Measurements from ENCODE around the gene KSR2.
A peak's percentile ranks its signal among the peaks of the same experiment; 100 is the strongest.

The KSR2 gene

DNA sequence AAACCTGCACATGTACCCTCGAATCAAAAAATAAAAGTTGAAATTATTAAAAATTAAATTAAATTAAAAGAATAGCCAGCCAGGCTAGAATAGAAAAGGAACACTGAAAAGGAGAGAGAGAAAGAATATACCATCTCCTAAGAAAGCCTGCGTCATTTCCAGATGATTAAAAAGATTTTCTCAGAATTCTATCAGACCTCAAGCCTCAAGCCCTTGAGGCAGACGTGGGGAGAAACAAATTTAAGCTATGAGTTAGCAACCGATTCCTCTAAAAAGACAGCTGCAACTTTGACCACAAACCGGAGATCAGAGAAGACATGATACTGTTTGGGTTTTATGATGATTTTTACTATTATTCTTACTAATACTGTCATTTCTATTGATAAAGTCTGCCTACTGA lies 138.3 kb downstream of the KSR2 start:
- H3K27me3 ChIP-seq (ENCODE audit: control insufficient read depth in 2 of 2, insufficient read depth in 2 of 2, low read length in 2 of 2), result no peaks in the 10 kb centered on the region
- no peaks in the 10 kb centered on the region for H3K36me3 ChIP-seq (ENCODE audit: control insufficient read depth in 2 of 2, insufficient read depth in 2 of 2, low read length in 2 of 2)
- no peak overlapping the region for H3K9ac ChIP-seq (ENCODE audit: low read depth in 1 of 2, low read length in 2 of 2)
- peaks cover 4 to 8% of the 10 kb centered on the region in 2 donors for H3K9me3 ChIP-seq (ENCODE audit: control insufficient read depth in 2 of 2, low read length in 2 of 2)
- no peak overlapping the region for H3K4me3 ChIP-seq (ENCODE audit: low read length in 2 of 2)
- no peaks in the 10 kb centered on the region for H3K4me1 ChIP-seq (ENCODE audit: control insufficient read depth in 2 of 2, insufficient read depth in 2 of 2, low read length in 2 of 2)
- H3K27ac ChIP-seq (ENCODE audit: low read depth in 2 of 2, low read length in 2 of 2), result no peak overlapping the region

DNA sequence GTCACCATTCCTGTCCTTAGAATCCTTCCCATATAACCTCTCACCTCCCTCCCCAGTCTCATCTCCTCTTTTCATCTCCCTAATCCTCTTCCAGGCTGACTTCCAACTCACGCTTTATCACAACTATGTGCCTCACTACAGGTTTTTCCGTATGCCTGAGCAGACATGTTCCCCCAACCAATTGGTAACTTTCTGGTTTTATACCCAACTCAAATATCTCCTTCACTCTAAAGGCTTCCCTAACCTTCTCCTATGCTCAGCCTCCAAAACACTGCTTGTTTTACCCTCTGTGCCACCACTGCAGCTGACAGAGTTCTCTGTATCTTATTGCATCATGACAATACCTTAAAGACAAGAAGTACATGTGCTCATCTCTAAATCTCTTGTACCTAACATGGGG lies 139.7 kb downstream of the KSR2 start:
- Histone ChIP-seq H3K9me3 (ENCODE audit: control insufficient read depth in 2 of 2, low read length in 2 of 2) (peaks cover 4 to 8% of the 10 kb centered on the region in 2 donors), H3K4me3 (ENCODE audit: low read length in 2 of 2) (no peak overlapping the region), H3K27ac (ENCODE audit: low read depth in 2 of 2, low read length in 2 of 2) (no peak overlapping the region), H3K4me1 (ENCODE audit: control insufficient read depth in 2 of 2, insufficient read depth in 2 of 2, low read length in 2 of 2) (no peaks in the 10 kb centered on the region), H3K27me3 (ENCODE audit: control insufficient read depth in 2 of 2, insufficient read depth in 2 of 2, low read length in 2 of 2) (no peaks in the 10 kb centered on the region), H3K9ac (ENCODE audit: low read depth in 1 of 2, low read length in 2 of 2) (no peak overlapping the region), H3K36me3 (ENCODE audit: control insufficient read depth in 2 of 2, insufficient read depth in 2 of 2, low read length in 2 of 2) (no peaks in the 10 kb centered on the region)

- Histone ChIP-seq H3K9me3 (ENCODE audit: control insufficient read depth in 2 of 2, low read length in 2 of 2) (peaks cover 4 to 8% of the 10 kb centered on the region in 2 donors), H3K4me3 (ENCODE audit: low read length in 2 of 2) (no peak overlapping the region), H3K27ac (ENCODE audit: low read depth in 2 of 2, low read length in 2 of 2) (no peak overlapping the region), H3K27me3 (ENCODE audit: control insufficient read depth in 2 of 2, insufficient read depth in 2 of 2, low read length in 2 of 2) (no peaks in the 10 kb centered on the region), H3K4me1 (ENCODE audit: control insufficient read depth in 2 of 2, insufficient read depth in 2 of 2, low read length in 2 of 2) (no peaks in the 10 kb centered on the region), H3K36me3 (ENCODE audit: control insufficient read depth in 2 of 2, insufficient read depth in 2 of 2, low read length in 2 of 2) (no peaks in the 10 kb centered on the region), H3K9ac (ENCODE audit: low read depth in 1 of 2, low read length in 2 of 2) (no peak overlapping the region)
Measured at GRCh38 chr12:117827660-117828059, 141.1 kb downstream of the KSR2 start.

- H3K27ac ChIP-seq (ENCODE audit: low read depth in 2 of 2, low read length in 2 of 2), result no peak overlapping the region
- H3K36me3 ChIP-seq (ENCODE audit: control insufficient read depth in 2 of 2, insufficient read depth in 2 of 2, low read length in 2 of 2), result no peaks in the 10 kb centered on the region
- no peaks in the 10 kb centered on the region for H3K27me3 ChIP-seq (ENCODE audit: control insufficient read depth in 2 of 2, insufficient read depth in 2 of 2, low read length in 2 of 2)
- H3K4me3 ChIP-seq (ENCODE audit: low read length in 2 of 2), result no peak overlapping the region
- no peak overlapping the region for H3K9ac ChIP-seq (ENCODE audit: low read depth in 1 of 2, low read length in 2 of 2)
- peaks cover 4 to 8% of the 10 kb centered on the region in 2 donors for H3K9me3 ChIP-seq (ENCODE audit: control insufficient read depth in 2 of 2, low read length in 2 of 2)
- peaks cover 1 to 4% of the 10 kb centered on the region in 2 donors for H3K4me1 ChIP-seq (ENCODE audit: control insufficient read depth in 2 of 2, insufficient read depth in 2 of 2, low read length in 2 of 2)
Measured at GRCh38 chr12:117825827-117826226, 143.0 kb downstream of the KSR2 start.

DNA sequence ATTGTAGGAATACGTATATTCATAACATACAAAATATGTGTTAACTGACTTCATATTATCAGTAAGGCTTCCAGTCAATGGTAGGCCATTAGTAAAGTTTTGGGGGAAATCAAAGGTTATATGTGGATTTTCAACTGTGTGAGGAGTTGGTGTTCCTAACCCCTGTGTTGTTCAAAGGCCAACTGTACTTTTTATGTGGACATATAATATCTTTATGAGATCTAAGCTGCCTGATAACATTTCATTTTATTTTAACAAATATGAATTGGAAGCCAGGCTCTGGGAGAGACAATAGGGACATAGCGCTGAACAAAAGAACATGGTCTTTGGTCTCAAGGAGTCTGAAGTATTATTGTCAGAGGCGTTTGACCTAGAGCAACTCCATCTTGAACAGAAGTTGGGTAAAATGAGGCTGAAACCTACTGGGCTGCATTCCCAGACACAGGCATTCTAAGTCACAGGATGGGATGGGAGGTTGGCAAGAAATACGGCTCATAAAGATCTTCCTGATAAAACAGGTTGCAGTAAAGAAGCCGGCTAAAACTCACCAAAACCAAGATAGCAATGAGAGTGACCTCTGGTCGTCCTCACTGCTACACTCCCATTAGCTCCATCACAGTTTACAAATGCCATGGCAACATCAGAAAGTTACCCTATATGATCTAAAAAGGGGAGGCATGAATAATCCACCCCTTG lies 147.2 kb downstream of the KSR2 start:
- Histone ChIP-seq H3K4me1 (ENCODE audit: control insufficient read depth in 2 of 2, insufficient read depth in 2 of 2, low read length in 2 of 2) (peaks cover 7 to 15% of the 10 kb centered on the region in 2 donors), H3K4me3 (ENCODE audit: low read length in 2 of 2) (no peak overlapping the region), H3K9ac (ENCODE audit: low read depth in 1 of 2, low read length in 2 of 2) (no peak overlapping the region), H3K36me3 (ENCODE audit: control insufficient read depth in 2 of 2, insufficient read depth in 2 of 2, low read length in 2 of 2) (no peaks in the 10 kb centered on the region), H3K27ac (ENCODE audit: low read depth in 2 of 2, low read length in 2 of 2) (peak overlapping the region in 1 of 2 donors; percentile 67), H3K9me3 (ENCODE audit: control insufficient read depth in 2 of 2, low read length in 2 of 2) (no peaks in the 10 kb centered on the region), H3K27me3 (ENCODE audit: control insufficient read depth in 2 of 2, insufficient read depth in 2 of 2, low read length in 2 of 2) (no peaks in the 10 kb centered on the region)

DNA sequence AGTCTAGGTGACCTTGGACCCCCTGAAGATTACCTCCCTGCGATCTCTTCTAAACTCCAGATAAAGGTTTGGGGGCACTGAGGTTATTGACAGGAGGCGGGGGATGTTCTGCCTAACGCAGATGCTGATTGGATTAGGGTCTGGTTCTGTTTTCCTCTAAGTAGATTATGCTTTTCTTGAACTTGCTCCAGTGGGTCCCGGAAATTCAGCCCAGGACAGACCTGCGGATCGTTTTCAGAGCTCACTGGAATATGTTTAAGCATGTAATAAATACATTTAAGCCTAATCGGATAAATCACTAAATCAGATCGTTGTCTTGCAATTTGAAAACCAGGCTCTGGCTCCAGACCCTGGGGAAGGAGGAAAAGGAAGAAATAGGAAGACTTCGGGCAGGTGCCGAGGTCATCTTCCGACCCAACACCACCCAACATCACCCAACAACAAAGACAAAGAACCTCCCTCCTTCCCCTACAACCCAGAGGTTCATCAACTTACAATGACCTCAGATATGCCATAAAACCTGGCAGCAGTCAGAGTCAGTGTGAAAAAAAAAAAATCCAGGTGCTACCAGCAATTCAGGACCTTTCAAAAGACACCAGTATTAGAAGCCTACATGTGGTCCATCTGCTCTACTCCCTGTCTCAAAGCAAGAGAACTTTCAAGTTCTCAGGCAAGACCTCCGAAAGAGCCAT lies 148.4 kb downstream of the KSR2 start:
- Histone ChIP-seq H3K27ac (ENCODE audit: low read depth in 2 of 2, low read length in 2 of 2) (peak overlapping the region in 1 of 2 donors; percentile 67), H3K9ac (ENCODE audit: low read depth in 1 of 2, low read length in 2 of 2) (peak overlapping the region in 1 of 2 donors; percentile 53), H3K4me3 (ENCODE audit: low read length in 2 of 2) (peak overlapping the region in 1 of 2 donors; percentile 11)

DNA sequence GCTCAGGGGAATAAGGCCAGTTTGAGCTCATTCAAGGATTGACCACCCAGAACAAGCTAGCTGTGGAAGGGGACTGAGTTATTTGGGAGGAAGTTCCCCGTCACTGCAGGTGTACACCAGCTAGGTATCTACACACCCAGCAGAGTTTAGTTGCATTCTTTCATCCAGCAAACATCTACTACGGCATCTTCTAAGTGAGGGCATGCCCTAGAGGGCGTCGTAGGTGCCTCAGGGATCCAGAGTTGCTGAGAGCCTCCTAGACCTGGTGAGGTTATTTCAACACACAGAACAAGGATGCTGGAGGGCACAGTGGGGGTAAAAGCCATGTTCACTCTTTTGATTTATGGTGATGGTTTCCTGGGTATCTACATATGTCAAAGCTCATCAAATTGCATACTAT lies 149.6 kb downstream of the KSR2 start:
- Histone ChIP-seq H3K4me1 (ENCODE audit: control insufficient read depth in 2 of 2, insufficient read depth in 2 of 2, low read length in 2 of 2) (peaks cover 7 to 15% of the 10 kb centered on the region in 2 donors), H3K27ac (ENCODE audit: low read depth in 2 of 2, low read length in 2 of 2) (no peak overlapping the region), H3K36me3 (ENCODE audit: control insufficient read depth in 2 of 2, insufficient read depth in 2 of 2, low read length in 2 of 2) (no peaks in the 10 kb centered on the region), H3K4me3 (ENCODE audit: low read length in 2 of 2) (no peak overlapping the region), H3K9me3 (ENCODE audit: control insufficient read depth in 2 of 2, low read length in 2 of 2) (no peaks in the 10 kb centered on the region), H3K27me3 (ENCODE audit: control insufficient read depth in 2 of 2, insufficient read depth in 2 of 2, low read length in 2 of 2) (no peaks in the 10 kb centered on the region), H3K9ac (ENCODE audit: low read depth in 1 of 2, low read length in 2 of 2) (no peak overlapping the region)

More for the DNA sequence above, 148.4 kb downstream of the KSR2 start:
- Histone ChIP-seq H3K4me1 (ENCODE audit: control insufficient read depth in 2 of 2, insufficient read depth in 2 of 2, low read length in 2 of 2) (peaks cover 7 to 15% of the 10 kb centered on the region in 2 donors), H3K36me3 (ENCODE audit: control insufficient read depth in 2 of 2, insufficient read depth in 2 of 2, low read length in 2 of 2) (no peaks in the 10 kb centered on the region), H3K9me3 (ENCODE audit: control insufficient read depth in 2 of 2, low read length in 2 of 2) (no peaks in the 10 kb centered on the region), H3K27me3 (ENCODE audit: control insufficient read depth in 2 of 2, insufficient read depth in 2 of 2, low read length in 2 of 2) (no peaks in the 10 kb centered on the region)

DNA sequence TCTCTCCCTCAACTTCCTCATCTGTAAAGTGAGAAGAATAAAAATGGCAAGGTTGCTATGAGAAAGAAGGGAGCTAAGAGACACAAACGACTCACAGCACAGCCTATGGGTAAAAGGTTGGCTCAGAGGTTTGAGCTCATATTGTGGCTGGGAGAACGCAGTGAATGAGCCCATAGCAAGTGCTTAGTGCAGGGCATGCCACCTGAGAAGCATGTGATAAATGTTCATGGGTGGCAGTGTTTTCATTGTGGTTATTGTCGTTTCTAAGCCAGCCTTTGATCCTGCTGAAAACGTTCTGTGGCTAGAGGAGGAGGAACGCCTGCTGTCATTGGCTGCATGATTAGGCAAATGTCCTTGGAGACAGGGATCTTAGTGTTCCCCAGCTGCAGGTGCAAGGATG lies 150.4 kb downstream of the KSR2 start:
- H3K9me3 ChIP-seq (ENCODE audit: control insufficient read depth in 2 of 2, low read length in 2 of 2), result no peaks in the 10 kb centered on the region
- H3K27me3 ChIP-seq (ENCODE audit: control insufficient read depth in 2 of 2, insufficient read depth in 2 of 2, low read length in 2 of 2), result no peaks in the 10 kb centered on the region
- H3K27ac ChIP-seq (ENCODE audit: low read depth in 2 of 2, low read length in 2 of 2), result peak overlapping the region in 1 of 2 donors; percentile 45
- no peak overlapping the region for H3K4me3 ChIP-seq (ENCODE audit: low read length in 2 of 2)
- no peaks in the 10 kb centered on the region for H3K36me3 ChIP-seq (ENCODE audit: control insufficient read depth in 2 of 2, insufficient read depth in 2 of 2, low read length in 2 of 2)
- H3K9ac ChIP-seq (ENCODE audit: low read depth in 1 of 2, low read length in 2 of 2), result no peak overlapping the region
- peaks cover 7 to 15% of the 10 kb centered on the region in 2 donors for H3K4me1 ChIP-seq (ENCODE audit: control insufficient read depth in 2 of 2, insufficient read depth in 2 of 2, low read length in 2 of 2)

- Histone ChIP-seq H3K27ac (ENCODE audit: low read depth in 2 of 2, low read length in 2 of 2) (no peak overlapping the region), H3K4me1 (ENCODE audit: control insufficient read depth in 2 of 2, insufficient read depth in 2 of 2, low read length in 2 of 2) (no peaks in the 10 kb centered on the region), H3K4me3 (ENCODE audit: low read length in 2 of 2) (no peak overlapping the region), H3K27me3 (ENCODE audit: control insufficient read depth in 2 of 2, insufficient read depth in 2 of 2, low read length in 2 of 2) (no peaks in the 10 kb centered on the region), H3K9me3 (ENCODE audit: control insufficient read depth in 2 of 2, low read length in 2 of 2) (no peaks in the 10 kb centered on the region), H3K36me3 (ENCODE audit: control insufficient read depth in 2 of 2, insufficient read depth in 2 of 2, low read length in 2 of 2) (no peaks in the 10 kb centered on the region), H3K9ac (ENCODE audit: low read depth in 1 of 2, low read length in 2 of 2) (no peak overlapping the region)
Measured at GRCh38 chr12:117809509-117809908, 159.3 kb downstream of the KSR2 start.

GRCh38 chr12:117807946-117808345 lies 160.8 kb downstream of the KSR2 start:
- H3K36me3 ChIP-seq (ENCODE audit: control insufficient read depth in 2 of 2, insufficient read depth in 2 of 2, low read length in 2 of 2), result no peaks in the 10 kb centered on the region
- H3K9ac ChIP-seq (ENCODE audit: low read depth in 1 of 2, low read length in 2 of 2), result no peak overlapping the region
- H3K27me3 ChIP-seq (ENCODE audit: control insufficient read depth in 2 of 2, insufficient read depth in 2 of 2, low read length in 2 of 2), result no peaks in the 10 kb centered on the region
- no peak overlapping the region for H3K4me3 ChIP-seq (ENCODE audit: low read length in 2 of 2)
- no peak overlapping the region for H3K27ac ChIP-seq (ENCODE audit: low read depth in 2 of 2, low read length in 2 of 2)
- no peaks in the 10 kb centered on the region for H3K9me3 ChIP-seq (ENCODE audit: control insufficient read depth in 2 of 2, low read length in 2 of 2)
- no peaks in the 10 kb centered on the region for H3K4me1 ChIP-seq (ENCODE audit: control insufficient read depth in 2 of 2, insufficient read depth in 2 of 2, low read length in 2 of 2)

All from mucosa of rectum (tissue), 2 donors.